Amygdala (tissue), 56 donors: Measurements from ENCODE around the gene HSFX1.
"Not testable (repeated sequence)": the region's sequence is repeated elsewhere in the genome, so short reads cannot be mapped to it uniquely, and the experiment has no call there.

Experiments used
- DNase-seq, 56 donors: peaks; one replicate each; lab custom pipeline; 2025; lab: John Stamatoyannopoulos, UW

The HSFX1 gene, protein sequence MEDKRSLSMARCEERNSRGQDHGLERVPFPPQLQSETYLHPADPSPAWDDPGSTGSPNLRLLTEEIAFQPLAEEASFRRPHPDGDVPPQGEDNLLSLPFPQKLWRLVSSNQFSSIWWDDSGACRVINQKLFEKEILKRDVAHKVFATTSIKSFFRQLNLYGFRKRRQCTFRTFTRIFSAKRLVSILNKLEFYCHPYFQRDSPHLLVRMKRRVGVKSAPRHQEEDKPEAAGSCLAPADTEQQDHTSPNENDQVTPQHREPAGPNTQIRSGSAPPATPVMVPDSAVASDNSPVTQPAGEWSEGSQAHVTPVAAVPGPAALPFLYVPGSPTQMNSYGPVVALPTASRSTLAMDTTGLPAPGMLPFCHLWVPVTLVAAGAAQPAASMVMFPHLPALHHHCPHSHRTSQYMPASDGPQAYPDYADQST

DNA sequence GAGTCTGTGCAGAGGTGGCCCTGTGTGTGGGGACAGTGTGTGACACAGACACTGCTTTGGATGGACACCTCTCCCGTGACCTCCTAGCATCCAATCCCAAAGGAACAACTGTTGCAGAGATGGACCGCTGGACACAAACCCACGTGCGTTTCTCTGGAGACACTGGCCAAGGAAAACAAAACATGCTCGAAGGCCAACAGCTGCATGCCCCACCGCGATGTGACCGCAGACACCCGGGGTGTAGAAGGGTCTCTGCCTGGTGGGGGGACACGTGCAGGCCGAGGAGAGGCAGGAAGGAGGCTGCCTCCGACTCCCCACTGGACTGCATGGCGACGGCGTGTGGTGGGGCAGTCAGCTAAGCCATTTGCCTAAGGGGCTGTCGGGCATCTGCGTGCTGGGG, at the start of gene HSFX1:
Gene HSFX1, plus strand, starts transcription at position 301 of the 400 bp plus-strand sequence. CDS start 614 bp downstream, outside the sequence.
- DNase-seq: not testable (repeated sequence)

DNA sequence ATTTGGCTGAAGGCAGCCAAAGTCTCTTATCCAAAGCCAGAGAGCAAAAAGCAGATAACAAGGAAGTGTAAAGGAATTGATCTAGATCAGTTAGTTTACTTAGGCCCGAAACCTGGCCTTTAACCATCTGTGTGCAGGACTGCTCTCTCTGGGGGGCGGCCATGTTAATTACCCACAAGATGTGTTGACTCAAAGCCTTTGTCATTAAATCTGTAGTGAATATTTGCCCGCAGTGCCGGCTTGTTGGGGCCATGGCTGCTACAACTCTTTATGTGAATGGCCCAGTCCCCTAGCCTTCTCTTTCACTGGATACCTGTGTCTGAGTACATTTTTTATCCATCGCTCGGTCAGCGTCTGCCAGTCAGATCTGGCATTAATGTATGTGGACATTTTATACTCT, 46.6 kb upstream of the HSFX1 start:
- not testable (repeated sequence) for DNase-seq

DNA sequence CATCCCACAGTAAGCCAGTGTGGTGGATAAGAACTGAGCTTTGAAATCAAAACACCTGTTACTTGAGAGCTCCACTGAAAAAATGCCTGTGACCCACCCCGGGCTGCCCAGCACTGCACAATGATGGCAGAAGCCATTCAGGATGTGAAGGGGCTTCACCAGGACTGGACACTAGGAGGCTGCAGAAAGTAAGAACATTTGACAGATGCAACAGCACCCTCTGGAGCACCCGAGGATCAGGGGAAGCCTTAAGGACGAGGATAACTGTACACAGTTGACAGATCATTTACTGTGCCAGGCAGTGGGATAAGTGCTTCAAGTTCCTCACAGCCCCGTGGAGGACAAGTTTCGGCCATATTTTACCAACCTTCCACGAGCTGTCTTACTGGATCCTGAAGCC, 31.6 kb upstream of the HSFX1 start:
- not testable (repeated sequence) for DNase-seq

DNA sequence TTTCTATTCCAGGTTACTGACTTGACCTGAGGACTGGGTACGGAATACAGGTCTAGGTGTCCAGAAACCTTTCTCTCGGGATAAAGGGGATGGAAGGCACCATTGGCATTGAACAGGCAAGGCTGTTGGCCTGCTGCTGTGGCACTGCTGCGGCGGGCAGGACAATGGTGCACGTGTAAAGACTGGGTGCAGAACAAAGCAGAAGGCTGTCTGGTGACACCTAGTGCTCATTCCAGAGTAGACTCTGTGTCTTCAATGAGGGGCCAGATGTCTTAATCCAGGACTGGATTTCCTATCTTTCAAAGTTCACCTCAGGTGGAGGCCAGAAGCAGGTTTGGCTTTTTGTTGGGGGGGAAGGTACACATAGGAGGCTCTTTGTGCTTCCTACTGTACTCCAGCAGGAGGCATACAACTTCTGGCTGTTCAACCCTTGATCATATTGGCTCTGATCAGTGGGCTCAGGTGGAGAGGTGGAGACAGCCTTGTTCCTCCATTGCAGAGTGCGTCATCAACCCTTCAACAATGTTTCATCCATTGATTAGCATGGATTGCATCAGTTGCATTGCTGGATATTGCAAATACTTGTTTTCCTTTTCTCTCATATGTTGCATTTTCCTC, 27.4 kb upstream of the HSFX1 start:
- DNase-seq: not testable (repeated sequence)

DNA sequence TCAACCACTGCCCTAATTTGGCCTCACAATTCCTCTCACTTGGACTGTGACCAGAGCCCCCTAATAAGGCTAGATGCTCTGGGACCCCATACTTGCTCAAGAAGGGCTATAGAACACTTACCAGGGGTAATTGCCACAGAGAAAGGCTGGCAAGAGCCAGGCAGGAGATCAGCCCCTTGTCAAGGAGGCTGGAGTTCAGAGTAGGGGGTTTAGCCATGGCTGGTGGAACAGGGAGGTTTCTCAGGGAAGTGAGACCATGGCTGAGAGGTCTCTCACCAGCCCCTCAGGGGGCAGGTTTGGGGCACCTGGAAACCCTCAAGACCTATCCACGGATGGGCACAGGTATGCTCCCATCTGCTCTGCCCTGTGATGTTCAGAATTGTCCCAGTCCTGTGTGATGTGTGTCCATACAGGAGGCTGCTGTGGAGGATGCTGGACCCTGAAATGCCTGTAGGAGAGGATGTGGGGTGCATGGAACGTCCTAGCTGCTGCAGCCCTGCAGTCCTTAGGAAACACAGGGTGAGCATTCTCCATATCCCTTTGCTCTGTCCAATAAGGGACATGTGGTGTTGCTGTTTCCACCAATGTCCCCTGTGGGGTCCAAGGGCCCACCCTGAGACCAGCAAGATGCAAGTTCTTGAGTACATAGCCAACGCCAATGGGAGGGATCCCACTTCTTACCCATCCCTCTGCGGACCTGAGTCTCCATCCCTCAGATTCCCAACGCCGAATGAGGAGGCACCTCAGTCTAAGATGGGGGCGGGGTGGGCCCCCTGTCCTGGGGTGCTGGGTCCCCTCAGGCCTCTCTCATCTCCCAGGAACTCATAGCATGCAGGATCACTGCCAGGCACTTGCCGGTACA, 16.4 kb upstream of the HSFX1 start:
- no peak for DNase-seq

DNA sequence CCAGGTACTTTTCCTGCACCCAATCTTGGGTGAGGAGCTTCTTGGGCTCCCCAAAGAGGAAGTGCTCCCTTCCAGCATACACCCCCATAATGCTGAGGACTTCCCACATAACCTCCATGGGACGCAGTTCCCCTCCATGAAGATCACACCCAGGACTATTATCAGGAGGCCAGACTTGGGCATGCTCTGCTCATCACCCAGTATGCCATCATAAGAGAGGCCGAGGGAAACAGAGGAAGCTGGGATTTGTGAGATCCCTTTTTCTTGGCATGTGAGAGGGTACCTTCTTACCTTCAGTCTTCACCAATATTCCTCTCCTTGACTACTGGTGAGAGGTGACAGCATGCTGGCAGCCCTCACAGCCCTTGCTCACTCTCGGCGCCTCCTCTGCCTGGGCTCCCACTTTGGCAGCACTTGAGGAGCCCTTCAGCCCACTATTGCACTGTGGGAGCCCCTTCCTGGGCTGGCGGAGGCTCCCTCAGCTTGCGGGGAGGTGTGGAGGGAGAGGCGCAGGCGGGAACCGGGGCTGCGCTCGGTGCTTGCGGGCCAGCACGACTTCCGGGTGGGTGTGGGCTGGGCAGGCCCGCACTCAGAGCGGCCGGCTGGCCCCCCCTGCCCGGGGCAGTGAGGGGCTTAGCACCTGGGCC, 15.7 kb upstream of the HSFX1 start:
- DNase-seq: no peak

DNA sequence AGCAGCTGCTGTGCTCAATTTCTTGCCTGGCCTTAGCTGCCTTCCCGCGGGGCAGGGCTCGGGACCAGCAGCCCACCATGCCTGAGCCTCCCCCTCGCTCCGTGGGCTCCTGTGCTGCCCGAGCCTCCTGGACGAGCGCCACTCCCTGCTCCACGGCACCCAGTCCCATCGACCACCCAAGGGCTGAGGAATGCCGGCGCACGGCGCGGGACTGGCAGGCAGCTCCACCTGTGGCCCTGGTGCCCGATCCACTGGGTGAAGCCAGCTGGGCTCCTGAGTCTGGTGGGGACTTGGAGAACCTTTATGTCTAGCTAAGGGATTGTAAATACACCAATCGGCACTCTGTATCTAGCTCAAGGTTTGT, 15.2 kb upstream of the HSFX1 start:
- DNase-seq: not testable (repeated sequence)

DNA sequence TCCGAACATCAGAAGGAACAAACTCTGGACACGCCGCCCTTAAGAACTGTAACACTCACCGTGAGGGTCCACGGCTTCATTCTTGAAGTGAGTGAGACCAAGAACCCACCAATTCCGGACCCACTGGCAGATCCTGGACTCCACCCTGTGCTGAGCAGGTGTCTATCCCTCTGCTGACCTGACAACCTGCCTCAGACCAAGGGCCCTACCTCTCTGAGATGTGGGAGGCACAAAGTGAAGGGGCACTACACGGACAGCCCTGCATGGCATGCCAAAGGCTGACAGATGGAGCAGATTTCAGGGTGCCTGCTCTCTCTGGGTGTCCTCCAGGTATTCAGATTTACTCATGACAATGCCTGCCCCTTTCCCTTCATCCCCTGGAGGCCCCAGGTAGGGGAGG, 14.0 kb upstream of the HSFX1 start:
- DNase-seq: no peak

DNA sequence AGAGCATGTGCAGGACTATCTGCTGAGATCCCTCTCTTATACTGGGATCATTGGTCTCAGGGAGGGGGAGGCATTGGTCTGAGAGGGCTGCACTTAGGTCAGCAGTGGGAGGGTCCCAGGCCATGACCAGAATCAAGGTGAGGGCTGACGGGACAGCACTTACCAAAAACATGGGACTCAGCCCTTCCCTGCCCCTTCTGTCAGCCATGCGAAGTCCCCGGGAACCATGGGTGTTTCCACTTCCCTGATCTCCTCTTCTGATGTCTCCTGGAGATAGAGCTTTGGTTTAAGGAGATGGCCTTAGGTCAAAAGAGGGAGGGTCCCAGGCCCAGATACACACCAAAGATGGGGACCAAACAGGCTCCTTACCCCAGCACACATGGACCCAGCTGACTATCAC, 12.9 kb upstream of the HSFX1 start:
- no peak for DNase-seq

DNA sequence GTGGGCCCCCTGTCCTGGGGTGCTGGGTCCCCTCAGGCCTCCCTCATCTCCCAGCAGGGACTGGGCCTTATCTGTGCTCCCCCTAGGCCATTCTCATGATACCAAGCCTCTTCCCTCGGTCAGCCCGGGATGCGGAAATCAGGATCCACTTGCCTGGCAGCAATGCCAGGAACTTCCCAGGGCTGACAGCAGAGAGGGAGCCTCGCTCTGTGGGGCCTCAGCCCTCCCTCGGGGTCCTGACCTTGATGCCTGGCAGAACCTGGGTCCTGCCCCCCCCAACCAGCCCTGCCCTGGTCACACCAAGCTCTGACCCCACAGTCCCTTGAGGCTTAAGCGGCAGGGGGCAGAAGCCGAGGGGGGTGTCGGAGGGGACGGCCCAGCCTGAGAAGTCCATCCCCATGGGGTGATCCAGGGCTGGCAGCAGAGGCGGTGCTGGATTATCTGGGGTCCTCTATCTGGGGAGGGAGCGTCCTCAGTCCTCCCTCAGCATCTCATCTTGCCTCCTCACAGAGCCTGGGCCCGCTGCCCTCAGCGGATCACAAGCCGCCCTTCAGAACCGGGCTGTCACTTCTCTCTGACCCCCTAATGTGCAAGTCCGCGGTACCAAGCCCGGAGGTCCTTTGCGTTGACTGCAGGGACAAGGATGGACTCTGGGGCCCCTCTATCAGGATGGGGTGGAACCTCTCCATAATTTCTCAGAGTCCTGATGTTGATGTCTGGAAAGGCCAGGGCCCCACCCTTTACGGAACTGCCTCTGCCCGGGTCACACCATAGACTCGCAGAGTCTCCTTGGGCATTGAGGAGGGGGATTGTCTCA, 11.8 kb upstream of the HSFX1 start:
- DNase-seq: not testable (repeated sequence)

DNA sequence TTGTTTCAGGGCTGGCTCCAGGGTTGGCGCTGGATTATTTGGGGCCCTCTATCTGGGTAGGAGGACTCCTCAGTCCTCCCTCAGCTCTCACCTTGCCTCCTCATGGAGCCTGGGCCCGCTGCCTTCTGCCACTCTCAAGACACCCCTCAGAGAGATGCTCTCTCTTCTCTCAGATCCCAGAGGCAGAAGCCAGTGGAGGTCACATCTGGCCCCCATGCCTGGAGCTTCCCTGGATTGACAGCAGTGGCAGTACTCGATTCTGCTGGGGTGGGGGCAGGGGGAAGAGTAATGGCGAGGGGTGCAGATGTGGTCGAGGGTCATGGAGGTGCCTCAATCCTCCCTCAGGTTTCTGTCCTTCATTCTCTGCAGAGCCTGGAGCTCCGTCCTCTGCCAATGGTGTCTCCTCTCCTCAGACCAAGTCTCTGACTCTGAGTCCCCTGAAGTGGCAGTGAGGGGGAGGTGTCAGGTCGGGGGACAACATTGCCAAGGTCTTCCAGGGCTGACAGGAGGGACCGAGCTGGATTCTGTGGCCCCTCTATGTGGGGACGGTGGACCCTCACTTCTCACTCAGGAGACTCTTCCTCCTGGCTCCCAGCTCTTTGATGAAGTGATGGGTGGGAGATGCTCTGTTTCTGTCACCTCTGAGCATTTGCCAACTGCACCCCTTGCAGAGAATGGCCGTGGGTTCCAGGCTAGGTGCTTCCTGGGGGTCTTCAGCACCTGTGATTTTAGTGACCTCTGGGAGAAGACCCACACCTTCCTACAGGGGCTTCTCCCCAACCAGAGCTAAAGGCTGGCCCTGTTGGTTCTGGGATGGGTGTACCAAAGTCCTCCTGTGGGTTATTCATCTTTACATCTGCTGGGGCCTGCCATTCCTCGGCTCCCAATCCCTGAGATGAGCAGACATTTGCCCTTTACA, 10.9 kb upstream of the HSFX1 start:
- DNase-seq: no peak

DNA sequence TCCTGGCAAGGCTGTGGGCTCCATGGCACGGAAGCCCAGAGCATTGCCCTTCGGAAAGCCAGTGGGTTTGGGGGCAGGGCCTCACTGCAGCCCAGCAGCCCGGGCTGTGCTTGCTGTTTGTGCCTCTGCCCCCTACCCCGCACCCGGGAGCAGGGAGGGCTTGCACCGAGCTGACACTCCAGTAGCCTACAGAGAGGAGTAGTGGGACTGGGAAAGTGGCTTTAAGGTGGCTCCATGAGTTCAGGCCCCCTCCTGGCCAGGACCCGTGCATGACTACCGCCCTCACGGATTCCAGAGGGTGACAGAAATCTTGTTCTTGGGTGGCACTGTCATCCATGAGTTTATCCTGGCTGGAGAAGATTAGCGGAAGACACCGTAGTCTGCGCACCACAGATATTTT, 3.5 kb upstream of the HSFX1 start:
- DNase-seq: not testable (repeated sequence)

DNA sequence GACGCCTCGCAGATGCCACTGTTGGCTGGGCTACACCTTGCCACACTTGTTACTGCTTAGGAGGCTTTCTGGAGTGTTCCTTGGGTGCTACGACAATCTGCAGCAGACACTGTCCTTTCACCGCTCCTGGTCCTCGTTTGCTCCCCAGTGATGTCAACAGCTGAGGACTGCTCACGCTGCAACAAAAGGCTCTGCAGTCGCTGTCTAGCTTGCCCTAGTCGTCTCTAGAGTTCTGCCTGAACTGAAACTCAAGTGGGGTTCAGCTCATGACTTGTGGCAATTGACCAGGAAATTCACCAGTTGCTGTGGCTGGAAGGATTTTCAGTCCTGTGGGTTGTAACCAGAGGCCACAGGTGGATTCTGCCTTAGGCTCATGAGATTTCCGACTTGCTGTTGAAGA, 842 bp upstream of the HSFX1 start:
- not testable (repeated sequence) for DNase-seq

DNA sequence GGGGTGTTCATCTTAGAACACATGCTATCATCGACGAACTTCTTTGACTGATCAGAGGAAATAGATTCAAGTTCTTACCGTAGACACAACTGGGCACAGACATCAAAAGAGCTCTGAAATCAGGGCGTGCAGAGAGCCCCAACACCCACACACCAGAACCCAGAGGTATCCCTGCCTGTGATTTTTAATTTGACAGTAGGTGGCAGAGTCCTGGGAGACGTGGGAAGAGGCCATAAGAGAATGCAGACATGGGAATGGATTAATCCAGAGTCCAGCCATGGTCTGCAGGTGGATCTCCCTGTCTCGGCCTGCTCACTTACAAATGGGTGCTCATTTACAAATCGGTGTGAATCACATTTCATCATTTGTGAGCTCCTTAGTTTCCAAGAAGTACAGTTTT, 4.1 kb downstream of the HSFX1 start:
- DNase-seq: not testable (repeated sequence)

DNA sequence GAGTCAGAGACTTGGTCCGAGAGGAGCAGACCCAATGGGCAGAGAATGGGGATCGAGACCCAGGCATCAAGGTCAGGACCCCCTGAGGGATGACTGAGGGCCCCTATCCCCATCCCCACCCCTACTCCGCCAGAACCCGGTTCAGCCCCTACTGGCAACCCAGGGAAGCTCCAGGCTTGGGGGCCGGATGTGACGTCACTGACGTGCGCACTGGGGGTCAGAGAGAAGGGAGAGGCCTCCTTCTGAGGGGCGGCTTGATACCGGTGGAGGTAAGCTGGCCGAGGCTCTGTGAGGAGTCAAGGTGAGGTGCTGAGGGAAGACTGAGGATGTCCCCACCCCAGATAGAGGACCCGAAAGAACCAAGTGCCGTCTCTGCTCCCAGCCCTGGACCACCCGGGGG, 7.9 kb downstream of the HSFX1 start, which contains the start of gene MAGEA9:
Gene MAGEA9, plus strand, starts transcription at position 204 of the 400 bp plus-strand sequence. CDS start 4,281 bp downstream, outside the sequence.
- not testable (repeated sequence) for DNase-seq

DNA sequence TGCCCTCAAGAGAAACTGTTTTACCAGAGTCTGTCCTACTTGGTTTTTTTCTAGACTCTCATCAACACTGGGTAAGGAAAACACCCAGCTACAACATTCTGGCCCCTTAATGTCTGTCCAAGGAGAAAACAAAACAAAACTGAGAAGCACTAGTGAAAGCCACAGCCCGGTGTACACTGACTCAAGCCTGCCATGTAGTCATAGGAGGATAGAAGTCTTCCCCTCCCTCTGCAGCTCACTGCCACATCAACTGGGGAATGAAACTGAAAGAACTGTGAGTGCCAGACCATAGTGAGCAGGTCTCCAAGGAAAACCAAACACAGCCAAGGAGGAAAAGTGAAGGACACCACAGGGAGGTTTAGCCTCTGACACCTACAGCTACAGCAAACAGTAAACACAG, 21.7 kb downstream of the HSFX1 start:
- DNase-seq: not testable (repeated sequence)

DNA sequence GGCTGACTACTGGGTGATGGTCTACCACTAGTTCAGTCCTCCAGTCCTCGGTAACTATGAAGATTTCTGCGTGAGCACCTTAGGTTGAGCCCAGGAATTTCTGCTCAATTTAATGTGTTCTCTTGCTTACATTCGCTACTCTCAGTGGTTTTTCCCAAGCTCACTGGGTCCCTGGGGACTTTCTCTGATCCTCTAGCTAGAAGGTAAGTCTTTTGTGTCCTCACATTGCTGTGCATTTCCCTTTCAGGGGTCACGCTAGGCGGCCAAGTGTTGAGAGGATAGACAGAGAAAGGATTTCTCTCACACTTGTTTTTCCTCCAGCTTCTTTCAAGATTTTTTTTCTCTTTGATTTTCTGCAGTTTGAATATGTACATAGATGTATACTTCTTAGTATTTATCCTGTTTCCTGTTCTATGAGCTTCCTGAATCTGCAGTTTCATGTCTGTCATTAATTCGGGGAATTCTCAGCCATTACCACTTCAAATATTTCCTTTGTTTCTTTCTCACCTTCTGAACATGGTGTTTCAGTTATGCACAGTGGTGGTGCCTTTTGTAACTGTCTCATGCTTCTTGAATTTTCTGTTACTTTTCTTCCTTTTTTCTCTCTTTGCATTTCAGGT, 25.3 kb downstream of the HSFX1 start:
- no peak for DNase-seq

DNA sequence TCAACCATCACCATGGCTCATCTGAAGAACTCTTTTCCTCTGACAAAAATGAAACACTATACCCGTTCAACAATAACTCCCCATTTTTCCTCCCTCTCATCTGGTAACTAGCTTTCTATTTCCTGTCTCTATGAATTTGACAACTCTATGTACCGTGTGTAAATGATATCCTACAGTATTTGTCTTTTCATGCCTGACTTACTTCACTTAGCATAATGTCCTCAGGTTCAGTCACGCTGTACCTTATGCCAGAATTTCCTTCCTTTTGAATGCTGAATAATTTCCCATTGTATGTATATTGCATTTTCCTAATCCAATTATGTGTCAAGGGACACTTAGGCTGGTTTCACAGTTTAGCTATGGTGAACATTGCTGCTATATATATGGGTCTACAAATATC, 26.1 kb downstream of the HSFX1 start:
- DNase-seq: no peak
